Esophagus mucosa (tissue), 1 donor: ENCODE measurements around the gene CLEC2A. TPM values are rescaled to one million over a fixed set of nuclear protein-coding genes. Genes with fewer than 3 reads are reported as not detected.
A peak's percentile ranks its signal among the peaks of the same experiment; 100 is the strongest.

ENCODE experiments used
- ATAC-seq: fragments of 200-7000 bp; cut with Tn5 transposase; one replicate; pipeline ENCODE4 v1.9.1; 2020
- total RNA-seq: library from RNA; stranded (reverse); gene quantifications from one replicate; pipeline ENCODE4 v1.2.4, GENCODE V29; 2023
- donor health status: DM: yes; HTN: yes; CAD: no.

Gene CLEC2A
- total RNA-seq, 1 donor from 2014 or later = not detected

GRCh38 chr12:9931245-9931644 lies 925 bp downstream of the CLEC2A start:
- ATAC-seq = no peak

- no peak for ATAC-seq
These were observed 3.6 kb downstream of the CLEC2A start for GRCh38 chr12:9928607-9929006.

GRCh38 chr12:9926876-9927275 lies 5.3 kb downstream of the CLEC2A start:
- no peak for ATAC-seq

GRCh38 chr12:9925705-9926393 lies 6.3 kb downstream of the CLEC2A start:
- ATAC-seq = peak; percentile 60

- no peak for ATAC-seq
These were observed 9.7 kb downstream of the CLEC2A start for GRCh38 chr12:9922429-9922828.

- ATAC-seq = no peak
These were observed 11.7 kb downstream of the CLEC2A start for GRCh38 chr12:9920451-9920850.

GRCh38 chr12:9919443-9919842 lies 12.7 kb downstream of the CLEC2A start:
- ATAC-seq = no peak

GRCh38 chr12:9911708-9912107 lies 20.5 kb downstream of the CLEC2A start:
- ATAC-seq = no peak

- peak; percentile 65 for ATAC-seq
These were observed 21.3 kb downstream of the CLEC2A start for GRCh38 chr12:9910716-9911421.

- no peak for ATAC-seq
These were observed 22.4 kb downstream of the CLEC2A start for GRCh38 chr12:9909724-9910123.

GRCh38 chr12:9908350-9908749 lies 23.8 kb downstream of the CLEC2A start:
- ATAC-seq = no peak

- no peak for ATAC-seq
These were observed 24.4 kb downstream of the CLEC2A start for GRCh38 chr12:9907769-9908168.

- peak; percentile 32 for ATAC-seq
These were observed 25.3 kb downstream of the CLEC2A start for GRCh38 chr12:9906873-9907272.

GRCh38 chr12:9902539-9903228 lies 29.5 kb downstream of the CLEC2A start:
- peak; percentile 75 for ATAC-seq

GRCh38 chr12:9900930-9901329 lies 31.2 kb downstream of the CLEC2A start:
- ATAC-seq = no peak

GRCh38 chr12:9899209-9899608 lies 33.0 kb downstream of the CLEC2A start:
- no peak for ATAC-seq

- peak; percentile 67 for ATAC-seq
These were observed 34.6 kb downstream of the CLEC2A start for GRCh38 chr12:9897535-9897934.

GRCh38 chr12:9895215-9895971 lies 36.8 kb downstream of the CLEC2A start:
- ATAC-seq = no peak

- ATAC-seq = no peak
These were observed 43.4 kb downstream of the CLEC2A start for GRCh38 chr12:9888665-9889273.

GRCh38 chr12:9883175-9883574 lies 49.0 kb downstream of the CLEC2A start:
- ATAC-seq = peak; percentile 81

- ATAC-seq = no peak
These were observed 50.2 kb downstream of the CLEC2A start for GRCh38 chr12:9881988-9882387.

GRCh38 chr12:9881246-9881645 lies 50.9 kb downstream of the CLEC2A start, which contains the start of gene KLRF2:
Gene KLRF2, plus strand, starts transcription at chr12:9881489. Its CDS starts 107 bp downstream, at chr12:9881596.
- ATAC-seq = no peak
